Kidney epithelial cell (primary cell): Measurements from ENCODE around the gene GPR155. TPM values are rescaled to one million over a fixed set of nuclear protein-coding genes. Genes with fewer than 3 reads are reported as not detected.
"Not testable (repeated sequence)": the region's sequence is repeated elsewhere in the genome, so short reads cannot be mapped to it uniquely, and the experiment has no call there.

Source experiments
- DNase-seq: peaks from one replicate; pipeline ENCODE4 v3.0.0-alpha.2; 2010; ENCODE audit warnings: low read depth
- H3K27me3 ChIP-seq: 2 replicates; pipeline ENCODE4 v1.6.0; 2011; ENCODE audit warnings: low read length; ENCODE audit not compliant: control insufficient read depth, insufficient read depth
- H3K36me3 ChIP-seq: 2 replicates; pipeline ENCODE4 v1.5.1; 2011; ENCODE audit warnings: low read length; ENCODE audit not compliant: control insufficient read depth, insufficient read depth
- H3K4me3 ChIP-seq: 2 replicates; pipeline ENCODE4 v1.5.1; 2011; ENCODE audit warnings: low read depth, mild to moderate bottlenecking, control low read depth, low read length
- CTCF ChIP-seq: IDR thresholded peaks from 2 replicates; pipeline ENCODE4 v1.5.1; 2011; ENCODE audit warnings: mild to moderate bottlenecking, moderate library complexity, low read length, control low read depth, inconsistent platforms; ENCODE audit not compliant: insufficient read depth, poor library complexity, severe bottlenecking
- total RNA-seq: library from RNA; depleted of rRNA; stranded (reverse); fragments of >200 nt; gene quantifications from 2 replicates; pipeline ENCODE4 v1.2.3, GENCODE V29; 2015

Gene GPR155
- total RNA-seq, 1 donor from 2014 or later = 1.7 TPM

GRCh38 chr2:174428214-174428613, 58.6 kb downstream of the GPR155 start:
- no peak for DNase-seq

GRCh38 chr2:174412256-174412655, 74.6 kb downstream of the GPR155 start:
- H3K36me3 ChIP-seq = no peaks in the 10 kb centered on the region
- no peak overlapping the region for H3K4me3 ChIP-seq
- H3K27me3 ChIP-seq = no peaks in the 10 kb centered on the region
- TF ChIP-seq CTCF = no peak
- DNase-seq = no peak

More at GRCh38 chr2:174428214-174428613, 58.6 kb downstream of the GPR155 start:
- no peaks in the 10 kb centered on the region for H3K36me3 ChIP-seq
- no peaks in the 10 kb centered on the region for H3K27me3 ChIP-seq
- H3K4me3 ChIP-seq = no peak overlapping the region
- no peak for TF ChIP-seq CTCF

- not testable (repeated sequence) for DNase-seq, H3K36me3 ChIP-seq, H3K27me3 ChIP-seq, H3K4me3 ChIP-seq
These were observed 76.8 kb downstream of the GPR155 start for GRCh38 chr2:174410039-174410438.

DNA sequence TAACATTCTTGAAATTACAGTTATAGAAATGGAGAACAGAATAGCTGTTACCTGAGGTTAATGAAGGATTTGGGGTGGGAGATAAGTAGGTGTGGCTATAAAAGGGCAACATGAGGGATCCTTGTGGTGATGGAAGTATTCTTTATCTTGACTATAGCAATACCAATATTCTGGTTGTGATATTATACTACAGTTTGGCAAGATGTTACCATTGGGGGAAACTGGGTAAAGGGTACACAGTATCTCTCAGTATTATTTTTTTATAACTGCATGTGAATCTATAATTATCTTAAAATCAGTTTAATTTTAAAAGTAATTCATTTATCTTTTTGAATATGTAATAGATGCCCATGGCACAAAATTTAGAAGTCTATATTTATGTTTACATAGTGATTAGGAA, 83.2 kb downstream of the GPR155 start:
- H3K36me3 ChIP-seq = no peaks in the 10 kb centered on the region
- no peak for TF ChIP-seq CTCF
- H3K4me3 ChIP-seq = no peak overlapping the region
- H3K27me3 ChIP-seq = no peaks in the 10 kb centered on the region
- no peak for DNase-seq

DNA sequence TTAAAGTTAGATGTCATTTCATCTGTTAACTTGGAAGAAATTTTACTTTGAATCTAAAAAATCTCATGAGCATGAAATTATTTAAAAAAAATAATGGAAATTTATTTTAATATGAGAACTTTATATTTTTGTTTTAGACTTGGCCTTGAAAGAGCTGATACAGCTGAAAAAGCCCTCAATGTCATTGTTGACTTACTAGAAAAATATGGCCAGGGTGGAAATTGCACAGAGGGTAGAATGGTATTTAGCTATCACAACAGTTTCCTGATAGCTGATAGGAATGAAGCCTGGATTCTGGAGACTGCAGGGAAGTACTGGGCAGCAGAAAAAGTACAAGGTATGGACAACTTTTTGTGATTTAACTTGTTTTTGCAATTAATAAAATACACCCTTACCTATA, 86.0 kb downstream of the GPR155 start:
- Histone ChIP-seq H3K4me3 (no peak overlapping the region), H3K27me3 (no peaks in the 10 kb centered on the region), H3K36me3 (no peaks in the 10 kb centered on the region)
- no peak for DNase-seq
- no peak for TF ChIP-seq CTCF

GRCh38 chr2:174399171-174399570, 87.7 kb downstream of the GPR155 start:
- Histone ChIP-seq H3K4me3 (no peak overlapping the region), H3K27me3 (no peaks in the 10 kb centered on the region), H3K36me3 (no peaks in the 10 kb centered on the region)
- DNase-seq = no peak
- no peak for TF ChIP-seq CTCF

DNA sequence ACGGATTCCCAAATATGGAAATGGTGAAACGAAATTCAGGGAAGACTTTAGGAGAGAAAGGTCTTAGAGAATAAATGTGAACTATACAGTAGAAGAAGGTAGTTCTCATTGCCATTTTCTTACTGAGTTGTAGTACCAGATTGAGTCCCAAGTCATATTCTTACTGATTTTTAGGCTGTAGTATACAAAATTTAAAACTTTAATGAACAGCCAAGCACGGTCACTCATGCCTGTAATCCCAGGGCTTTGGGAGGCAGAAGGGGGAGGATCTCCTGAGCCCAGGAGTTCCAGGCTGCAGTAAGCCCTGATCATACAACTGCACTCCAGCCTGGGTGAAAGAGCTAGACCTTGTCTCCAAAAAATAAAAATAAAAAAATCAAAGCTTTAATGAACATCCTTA, 89.1 kb downstream of the GPR155 start:
- no peak for DNase-seq

More for the DNA sequence above, 89.1 kb downstream of the GPR155 start:
- H3K36me3 ChIP-seq = no peaks in the 10 kb centered on the region
- H3K27me3 ChIP-seq = no peaks in the 10 kb centered on the region
- H3K4me3 ChIP-seq = no peak overlapping the region
- no peak for TF ChIP-seq CTCF
